ENCODE results near the gene LY6G5B.
A peak's percentile ranks its signal among the peaks of the same experiment; 100 is the strongest.

The LY6G5B gene

DNA sequence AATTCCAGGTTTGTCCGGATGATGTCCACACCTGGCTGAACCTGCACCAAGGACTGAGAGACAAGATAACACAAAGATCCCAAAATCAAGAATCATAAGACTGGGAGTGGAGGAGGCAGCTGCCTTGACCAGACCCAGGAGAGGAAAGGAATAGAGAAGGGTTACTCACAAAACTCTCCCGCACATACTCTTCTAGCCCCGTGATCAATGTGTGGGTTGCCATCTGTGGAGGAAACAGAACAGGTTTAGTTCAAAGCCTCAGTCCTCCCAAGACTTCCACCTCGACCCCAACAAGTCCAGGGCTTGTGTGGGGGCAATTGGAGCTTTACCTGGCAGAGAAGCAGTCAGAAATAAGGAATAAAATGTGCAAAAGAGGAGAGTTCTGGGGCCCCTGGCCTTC, 28.4 kb upstream of the LY6G5B start:
- DNase-seq (ENCODE audit: low read depth in 2 of 2) = no peak

DNA sequence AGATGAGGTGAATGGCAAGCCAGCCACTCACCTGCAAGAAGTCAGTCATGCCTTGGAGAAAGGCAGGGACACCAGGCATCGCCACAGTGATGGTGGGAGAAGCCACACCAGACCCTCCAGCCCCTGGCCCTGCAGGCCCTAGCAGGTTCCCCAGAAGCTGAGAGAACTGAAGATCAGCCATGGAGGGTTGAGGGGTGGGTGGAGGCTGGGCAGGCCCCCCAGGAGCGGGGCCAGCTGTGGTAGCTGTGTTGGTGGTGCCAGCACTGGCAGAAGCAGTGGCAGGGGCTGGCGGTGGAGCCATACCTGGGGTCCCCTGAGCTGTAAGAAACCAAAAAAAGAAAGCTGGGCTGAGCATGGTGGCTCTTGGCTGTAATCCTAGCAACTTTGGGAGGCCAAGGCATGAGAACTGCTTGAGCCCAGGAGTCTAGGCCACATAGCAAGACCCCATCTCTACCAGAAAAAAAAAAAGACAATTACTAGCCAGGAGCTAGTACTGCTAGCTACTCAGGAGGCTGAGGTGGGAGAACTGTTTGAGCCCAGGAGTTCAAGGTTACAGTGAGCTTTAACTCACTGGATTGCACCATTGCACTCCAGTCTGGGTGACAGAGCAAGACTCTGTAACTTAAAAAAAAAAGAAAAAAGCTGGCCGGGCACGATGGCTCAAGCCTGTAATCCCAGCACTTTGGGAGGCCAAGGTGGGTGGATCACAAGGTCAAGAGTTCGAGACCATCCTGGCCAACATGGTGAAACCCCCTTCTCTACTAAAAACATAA, 26.8 kb upstream of the LY6G5B start:
- DNase-seq (ENCODE audit: low read depth in 2 of 2) = no peak

DNA sequence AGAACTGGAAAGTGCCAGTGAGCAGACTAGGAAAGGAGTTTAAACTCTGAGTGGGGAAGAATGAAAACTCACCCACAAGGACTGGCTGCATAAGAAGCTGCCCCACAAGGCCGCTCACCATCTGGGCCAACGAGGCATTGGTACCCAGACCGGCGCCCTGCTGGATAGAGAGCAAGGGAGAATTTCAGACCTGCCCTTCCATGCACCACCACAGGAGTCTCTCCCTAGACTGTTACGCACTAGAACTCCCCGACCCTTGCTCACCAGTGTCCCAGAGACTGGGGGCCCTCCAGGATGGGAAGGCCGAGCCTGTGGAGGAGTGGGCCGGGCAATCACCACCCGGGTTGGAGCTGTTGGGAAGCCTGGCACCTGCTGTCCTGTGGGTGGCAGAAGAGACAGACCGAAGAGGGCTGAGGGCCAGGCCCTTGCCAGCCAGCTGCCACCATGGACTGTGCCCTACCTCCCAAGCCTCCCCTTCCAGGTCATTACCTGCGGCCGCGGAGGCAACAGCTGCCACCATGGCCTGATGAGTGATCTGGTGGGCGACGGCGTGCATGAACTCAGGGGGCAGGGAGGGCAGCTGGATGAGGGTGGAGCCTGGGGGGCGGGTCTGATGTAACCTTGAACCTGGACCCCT, 25.8 kb upstream of the LY6G5B start:
- DNase-seq (ENCODE audit: low read depth in 2 of 2) = no peak

DNA sequence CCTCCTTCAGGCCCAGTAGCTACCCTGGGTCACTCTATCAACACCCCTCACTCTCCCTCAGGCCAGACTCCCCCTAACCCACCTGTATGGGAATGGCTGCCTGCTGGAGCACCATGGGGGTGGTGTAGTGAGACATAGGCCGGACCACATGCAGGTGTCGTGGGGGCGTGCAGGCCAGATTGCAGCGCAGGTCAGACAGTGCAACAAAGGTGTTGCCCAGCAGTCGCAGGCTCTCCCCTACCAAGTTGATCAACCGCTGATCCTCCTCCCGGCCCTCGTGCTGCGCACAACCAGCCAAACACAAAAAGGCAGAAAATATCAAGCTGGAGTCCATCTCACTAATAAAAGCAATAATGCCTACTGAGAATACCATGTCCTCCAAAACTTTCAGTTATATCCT, 24.5 kb upstream of the LY6G5B start:
- no peak for DNase-seq (ENCODE audit: low read depth in 2 of 2)

DNA sequence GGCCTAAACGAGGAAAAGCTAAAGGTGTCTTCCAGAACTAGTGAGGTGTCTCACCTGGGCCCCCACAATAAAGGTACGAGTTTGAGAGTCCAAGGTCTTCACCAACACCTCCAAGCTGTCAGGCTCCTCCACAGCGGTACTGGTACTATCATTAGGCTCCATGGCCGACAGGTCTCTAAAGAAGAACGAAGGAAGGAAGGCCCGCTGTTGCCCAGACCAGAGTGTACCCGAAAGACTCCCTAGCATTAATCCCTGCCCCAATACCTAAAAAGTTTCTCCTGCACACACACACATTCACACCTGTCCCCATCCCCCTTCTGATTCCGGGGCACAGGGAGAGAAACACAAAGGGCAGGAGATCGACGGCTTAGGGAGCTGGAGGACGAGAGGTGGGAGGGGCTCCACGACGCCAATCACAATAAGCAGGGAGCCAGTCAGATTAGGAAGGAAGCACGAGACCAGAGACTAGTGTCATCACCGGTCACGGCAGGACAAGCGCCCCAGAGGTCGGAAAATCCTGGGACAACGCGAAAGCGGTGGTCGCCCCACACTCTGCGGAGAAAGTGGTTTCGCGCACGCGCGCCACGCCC, 18.1 kb upstream of the LY6G5B start:
- DNase-seq (ENCODE audit: low read depth in 2 of 2) = peak; percentile 41 to 58

DNA sequence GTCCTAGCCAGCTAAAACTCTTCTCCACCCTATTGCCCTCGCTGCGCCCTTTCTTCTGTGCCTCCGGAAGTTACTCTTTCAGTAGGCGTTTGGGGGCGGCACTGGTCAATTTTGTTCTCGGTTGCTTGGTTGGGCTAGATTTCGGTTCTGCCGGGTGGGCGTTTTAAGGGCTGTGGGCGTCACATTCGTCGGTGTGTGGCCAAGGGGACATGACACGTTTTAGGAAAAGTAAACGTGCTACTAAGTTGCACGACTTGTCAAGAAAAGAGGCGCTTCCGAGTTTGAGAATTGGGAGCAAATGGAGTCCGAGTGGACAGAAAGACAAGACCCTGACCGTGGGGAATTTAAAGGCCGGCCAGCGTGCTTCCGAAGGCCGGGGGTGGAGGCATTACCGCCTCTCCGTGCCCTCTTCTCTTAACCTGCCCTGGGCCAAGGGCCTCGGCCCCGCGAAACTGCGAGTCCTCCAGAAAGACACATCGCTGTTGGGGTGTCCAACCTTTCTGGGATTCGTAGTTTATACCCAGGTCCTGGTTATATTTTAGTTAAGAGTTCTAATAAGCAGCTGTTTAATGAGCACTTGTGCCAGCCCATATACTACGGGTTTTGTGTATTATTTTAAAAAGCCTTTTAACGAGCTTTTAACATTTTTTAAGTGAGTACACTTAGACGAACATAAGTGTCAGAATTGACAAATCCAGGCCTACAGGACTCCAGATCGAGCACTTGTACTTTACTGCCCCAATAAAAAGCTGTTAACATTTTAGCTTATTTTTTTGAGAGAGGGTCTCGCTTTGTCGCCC, 16.7 kb upstream of the LY6G5B start:
- DNase-seq (ENCODE audit: low read depth in 2 of 2) = peak; percentile 74 to 79

DNA sequence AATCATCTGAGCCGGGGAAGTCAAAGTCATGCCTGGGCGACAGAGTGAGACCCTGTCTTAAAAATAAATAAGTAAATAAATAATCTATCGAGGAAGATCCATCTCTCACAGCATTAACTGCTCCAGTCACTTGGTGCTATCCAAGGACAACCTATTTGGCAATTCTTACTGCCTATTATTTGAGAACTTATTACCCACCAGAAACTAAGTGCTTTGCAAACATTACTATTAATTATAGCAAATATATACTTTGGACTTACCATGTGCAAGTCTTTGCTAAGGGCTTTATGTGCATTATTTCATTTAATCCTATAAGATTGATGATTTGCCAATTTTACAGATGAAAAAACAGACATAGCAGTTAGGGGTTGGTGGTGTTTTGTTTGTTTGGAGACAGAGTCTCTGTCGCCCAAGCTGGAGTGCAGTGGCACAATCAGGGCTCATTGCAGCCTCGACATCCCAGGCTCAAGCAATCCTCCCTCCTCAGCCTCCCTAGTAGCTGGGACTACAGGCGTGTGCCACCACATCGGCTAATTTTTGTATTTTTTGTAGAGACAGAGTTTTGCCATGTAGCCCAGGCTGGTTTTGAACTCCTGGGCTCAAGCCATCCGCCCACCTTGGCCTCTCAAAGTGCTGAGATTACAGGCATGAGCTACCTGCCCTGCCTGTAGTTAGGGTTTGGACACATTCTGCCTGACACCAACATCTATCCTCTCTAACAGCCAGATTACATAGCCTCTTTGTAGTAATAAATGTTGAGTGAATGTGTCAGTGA, 15.0 kb upstream of the LY6G5B start:
- DNase-seq (ENCODE audit: low read depth in 2 of 2) = no peak

DNA sequence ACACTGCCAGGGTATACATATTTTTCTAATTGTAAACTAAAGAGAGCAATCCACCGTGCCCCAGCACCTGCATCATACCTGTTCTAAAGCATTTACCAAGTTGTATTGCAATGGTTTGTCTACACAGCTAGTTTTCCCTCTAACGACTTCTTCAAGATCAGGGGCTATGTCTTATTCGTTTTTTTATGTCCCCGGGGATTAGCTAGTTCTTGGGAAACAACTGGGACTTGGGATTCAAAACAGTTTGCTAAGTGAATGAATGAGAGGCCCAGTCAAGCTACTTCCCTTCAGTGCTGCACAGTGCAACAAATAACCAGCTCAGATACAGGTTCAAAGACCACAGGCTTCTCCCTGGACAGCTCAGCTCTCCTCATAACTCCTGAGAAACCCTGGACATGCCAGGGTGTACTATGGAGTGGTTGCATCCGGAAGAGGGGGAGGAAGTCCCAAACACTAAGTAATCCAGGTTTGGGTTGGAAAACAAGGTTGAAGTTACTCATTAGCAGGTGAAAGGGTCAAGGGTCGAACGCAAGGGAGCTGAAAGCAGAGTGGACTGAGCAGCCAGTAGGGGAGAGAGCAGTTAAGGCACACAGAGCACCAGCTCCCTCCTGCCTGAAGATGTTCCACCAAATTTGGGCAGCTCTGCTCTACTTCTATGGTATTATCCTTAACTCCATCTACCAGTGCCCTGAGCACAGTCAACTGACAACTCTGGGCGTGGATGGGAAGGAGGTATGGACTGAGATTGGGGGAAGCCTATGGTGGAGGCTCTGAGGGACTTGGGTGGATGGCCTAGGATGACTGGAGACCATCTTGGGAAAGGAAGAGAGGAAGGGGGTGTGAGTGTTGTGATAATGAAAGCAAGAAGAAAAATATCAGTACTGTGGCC, 14.2 kb upstream of the LY6G5B start, which contains the start of gene APOM:
APOM (plus strand) TSS at position 546 of the 889 bp plus-strand sequence; CDS start at position 619, 73 bp downstream.
- no peak for DNase-seq (ENCODE audit: low read depth in 2 of 2)

DNA sequence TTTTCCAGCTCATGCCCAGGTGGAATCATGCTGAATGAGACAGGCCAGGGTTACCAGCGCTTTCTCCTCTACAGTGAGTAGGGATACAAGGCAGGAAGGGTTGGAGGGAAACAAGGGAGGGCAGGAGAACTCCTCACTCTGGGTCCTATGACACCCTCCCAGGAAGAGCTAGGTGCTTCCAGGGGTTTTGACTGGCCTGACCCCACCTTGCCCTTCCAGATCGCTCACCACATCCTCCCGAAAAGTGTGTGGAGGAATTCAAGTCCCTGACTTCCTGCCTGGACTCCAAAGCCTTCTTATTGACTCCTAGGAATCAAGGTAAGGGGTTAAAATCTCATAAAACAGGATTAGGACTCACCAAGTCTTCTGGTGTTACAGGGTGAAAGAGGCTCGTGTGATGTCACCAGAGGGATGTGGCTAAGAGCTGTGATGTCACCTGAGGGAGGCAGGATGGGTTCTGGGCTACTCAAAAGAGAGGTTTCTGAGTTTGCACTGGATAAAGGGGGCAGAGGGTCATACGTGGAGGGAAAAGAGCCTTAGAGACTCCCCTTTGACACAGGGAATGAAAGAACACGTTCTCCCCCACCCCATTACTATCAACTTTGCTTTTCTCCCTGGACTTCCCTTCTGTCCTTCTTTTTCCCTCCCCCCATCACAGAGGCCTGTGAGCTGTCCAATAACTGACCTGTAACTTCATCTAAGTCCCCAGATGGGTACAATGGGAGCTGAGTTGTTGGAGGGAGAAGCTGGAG, 12.2 kb upstream of the LY6G5B start:
- DNase-seq (ENCODE audit: low read depth in 2 of 2) = no peak

DNA sequence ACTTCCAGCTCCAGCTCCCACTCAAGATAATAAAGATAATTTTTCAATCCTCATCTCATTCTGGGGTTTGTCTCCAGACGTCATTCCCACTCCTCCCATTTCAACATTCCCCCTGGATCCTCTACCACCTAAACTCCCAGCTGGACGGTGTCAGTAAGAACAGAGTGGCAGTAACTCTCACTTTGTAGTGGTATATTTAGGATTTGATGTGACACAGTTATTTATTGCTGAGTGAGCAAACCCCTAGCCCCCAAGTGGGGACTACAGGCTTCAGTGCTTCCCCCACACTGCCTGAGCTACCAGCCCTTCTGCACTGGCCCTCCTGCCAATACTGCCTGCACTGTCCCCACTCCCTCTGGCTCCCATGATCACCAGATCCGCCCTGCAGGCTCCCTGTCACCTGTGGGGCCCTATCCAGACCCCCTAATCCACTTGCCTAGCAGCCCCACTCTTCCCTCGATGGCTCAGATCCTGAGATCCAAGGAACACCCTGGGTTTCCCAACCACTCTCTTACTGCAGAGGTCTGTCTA, 11.6 kb upstream of the LY6G5B start:
- DNase-seq (ENCODE audit: low read depth in 2 of 2) = no peak

DNA sequence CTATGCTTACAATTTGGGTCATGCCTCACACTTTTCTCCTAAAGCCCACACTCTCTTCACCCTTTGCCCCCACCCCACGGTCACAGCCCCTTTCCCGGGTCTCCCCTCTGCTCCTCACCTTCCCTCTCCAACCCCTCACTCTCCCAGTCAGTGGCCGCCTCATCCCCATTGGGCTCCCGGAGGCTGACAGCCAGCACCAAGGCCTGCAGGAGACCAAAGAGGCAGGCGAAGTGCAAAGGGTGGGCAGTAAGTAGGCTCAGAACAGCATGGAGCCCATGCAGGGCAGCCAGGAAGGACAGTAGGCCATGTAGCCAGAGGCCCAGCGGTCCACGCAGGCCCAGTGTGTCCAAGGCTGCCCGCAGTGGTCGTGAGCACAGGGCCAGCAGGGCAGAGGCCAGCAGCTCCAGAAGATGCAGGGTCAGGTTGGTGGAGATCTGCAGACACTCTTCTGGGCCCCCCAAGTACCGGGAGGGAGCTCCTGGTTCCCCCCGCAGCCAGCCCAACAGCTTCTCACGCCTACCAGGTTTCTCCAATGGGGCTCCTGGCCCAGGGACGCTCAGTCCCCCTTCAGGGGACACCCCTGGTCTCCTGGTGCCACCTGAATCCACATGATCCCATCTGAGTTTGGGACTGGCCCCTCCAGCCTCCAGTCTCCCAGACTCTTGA, 10.7 kb upstream of the LY6G5B start:
- no peak for DNase-seq (ENCODE audit: low read depth in 2 of 2)

DNA sequence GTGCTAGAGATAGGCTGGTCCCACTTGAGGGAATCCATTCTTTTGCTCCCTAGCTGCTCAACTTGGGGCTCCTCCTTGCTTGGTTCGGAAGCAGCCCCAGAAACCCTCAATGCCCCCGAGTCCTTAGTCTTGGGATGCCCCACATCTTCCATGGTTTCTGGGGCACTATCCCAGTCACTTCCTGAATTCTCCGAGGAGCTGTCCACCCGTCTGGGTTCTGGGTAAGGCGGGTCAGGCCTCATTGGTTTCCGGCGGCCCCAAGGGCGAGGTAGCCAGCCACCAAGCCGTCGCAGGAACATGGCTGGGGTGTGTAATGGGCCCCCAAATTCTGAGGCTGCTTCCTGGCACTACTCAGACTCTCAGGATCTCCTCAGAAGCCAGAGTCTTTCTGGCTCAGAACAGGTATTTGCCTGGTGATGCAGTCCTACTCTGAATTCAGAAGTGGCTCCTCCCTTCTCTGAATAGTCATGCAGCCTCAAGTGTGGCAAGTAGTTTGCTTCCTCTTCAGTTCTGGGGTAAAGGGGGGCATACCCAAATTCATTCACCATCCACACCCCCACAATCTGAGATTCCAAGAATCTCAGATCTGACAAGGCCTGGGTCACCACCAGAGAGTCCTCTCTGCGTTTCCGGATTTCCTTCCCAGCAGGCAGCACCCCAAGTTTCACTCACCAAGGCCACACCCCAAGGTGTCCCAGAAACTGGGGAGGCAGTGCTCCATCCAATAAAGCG, 10.0 kb upstream of the LY6G5B start:
- DNase-seq (ENCODE audit: low read depth in 2 of 2) = no peak

DNA sequence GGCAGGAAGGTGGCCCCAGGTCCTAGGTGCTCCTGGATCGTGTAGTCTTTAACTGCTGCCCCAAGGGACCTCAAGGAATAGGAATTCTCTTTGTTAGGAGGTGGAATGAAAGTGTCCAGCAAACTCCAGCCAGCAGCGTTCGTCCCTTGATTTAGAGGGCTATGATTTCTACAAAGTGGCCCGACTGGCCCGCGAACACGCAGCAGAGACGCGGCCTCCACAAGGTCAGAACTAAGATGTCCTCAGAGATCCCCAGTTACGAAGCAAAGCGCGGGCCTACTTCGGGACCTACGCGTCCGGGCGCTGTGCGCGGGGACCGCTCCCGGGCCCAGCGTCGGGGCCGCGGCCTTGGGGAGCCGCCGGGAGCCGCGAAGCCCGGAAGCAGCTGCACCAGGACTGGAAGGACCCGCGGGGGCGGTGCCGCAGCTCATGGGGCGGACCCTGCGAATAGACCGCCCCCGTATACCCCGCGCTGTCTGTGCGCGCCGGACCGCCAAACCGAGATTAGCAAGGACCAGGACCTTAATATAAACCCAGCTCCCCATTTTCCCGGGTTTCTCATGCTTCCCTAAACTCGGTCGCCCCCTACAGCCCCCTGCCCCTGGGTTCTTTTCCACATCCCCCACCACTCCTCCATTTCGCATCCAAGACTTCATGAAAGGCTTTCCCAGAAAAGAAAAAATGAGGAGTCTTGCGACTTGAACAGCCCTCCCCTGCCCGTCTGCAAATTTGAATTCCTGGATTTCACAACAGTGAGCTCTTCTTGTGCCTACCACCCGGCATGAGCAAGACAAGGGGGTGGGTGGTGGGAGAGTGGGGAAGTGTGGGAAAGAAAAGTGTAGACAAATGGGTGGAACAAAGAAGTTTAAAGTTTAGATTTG, 9.2 kb upstream of the LY6G5B start, which contains the start of gene C6orf47:
C6orf47 (minus strand) TSS at position 398 of the 881 bp plus-strand sequence. CDS start 831 bp downstream, outside the sequence.
- peak; percentile 51 to 63 for DNase-seq (ENCODE audit: low read depth in 2 of 2)

DNA sequence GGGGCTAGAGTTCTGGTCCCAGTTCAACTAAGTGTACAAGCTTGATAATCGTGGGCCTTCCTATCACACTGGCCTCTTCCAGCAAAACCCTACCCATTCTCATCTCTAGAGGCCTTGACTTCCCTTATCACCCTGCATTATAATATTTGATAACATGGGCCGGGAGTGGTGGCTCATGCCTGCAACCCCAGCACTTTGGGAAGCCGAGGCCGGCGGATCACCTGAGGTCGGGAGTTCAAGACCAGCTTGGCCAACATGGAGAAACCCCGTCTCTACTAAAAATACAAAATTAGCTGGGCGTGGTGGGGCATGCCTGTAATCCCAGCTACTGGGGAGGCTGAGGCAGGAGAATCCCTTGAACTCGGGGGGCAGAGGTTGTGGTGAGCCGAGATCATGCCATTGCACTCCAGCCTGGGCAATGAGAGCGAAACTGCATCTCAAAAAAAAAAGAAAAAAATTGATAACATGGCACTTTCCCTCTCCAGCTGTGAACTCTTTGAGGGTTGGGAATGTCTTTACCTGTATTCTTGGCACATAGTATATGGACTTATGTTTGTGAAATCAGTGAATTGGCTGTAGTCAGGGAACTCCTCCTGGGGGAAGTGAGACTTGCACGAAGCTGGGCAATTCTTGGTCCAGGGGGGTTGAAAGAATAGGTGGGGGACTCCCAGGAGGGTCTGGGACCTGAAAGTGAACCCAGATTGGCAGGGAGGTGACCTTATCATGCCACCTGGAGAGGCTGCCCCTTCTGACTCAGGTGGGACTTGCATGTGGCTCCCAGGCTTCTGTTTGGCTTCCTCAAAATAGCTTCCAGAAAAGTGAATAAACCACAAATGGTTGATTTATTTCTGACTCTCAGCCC, 8.3 kb upstream of the LY6G5B start:
- no peak for DNase-seq (ENCODE audit: low read depth in 2 of 2)

DNA sequence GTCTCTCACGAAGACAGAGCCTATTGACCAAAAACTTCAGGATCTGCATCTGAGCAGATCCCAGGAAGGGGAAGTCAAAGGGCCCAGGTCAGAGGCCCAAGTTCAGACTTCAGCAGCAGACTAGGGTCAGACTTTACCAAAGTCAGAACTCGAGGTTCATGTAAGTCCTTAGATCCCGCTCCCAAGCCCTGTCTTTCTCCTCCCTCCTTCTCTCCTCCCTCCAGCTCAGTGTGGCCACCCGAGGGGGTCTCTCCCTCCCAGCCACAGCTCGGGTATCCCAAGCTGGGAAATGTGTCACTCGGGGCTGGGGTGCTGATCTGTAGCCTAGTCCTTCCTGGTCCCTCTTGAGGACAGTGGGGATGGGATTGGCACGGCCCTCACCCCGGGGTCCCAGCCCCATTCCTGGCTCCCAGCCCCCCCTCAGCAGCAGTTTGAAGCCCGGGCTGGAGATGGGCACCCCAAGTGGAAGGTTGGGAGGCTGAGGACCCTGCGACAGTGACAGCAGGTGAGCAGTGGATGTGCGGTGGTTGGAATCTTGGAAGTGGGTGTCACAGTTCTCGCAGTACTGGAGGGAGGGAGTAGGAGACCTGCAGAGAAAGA, 7.6 kb upstream of the LY6G5B start:
- DNase-seq (ENCODE audit: low read depth in 2 of 2) = no peak

All from stimulated activated CD4-positive, alpha-beta T cell treated with anti-CD3 and anti-CD28 coated beads, Interleukin-15, amount 100 ng/mL, for 48 hours (primary cell).